HCT116 (cell line): ENCODE data around the gene M6PR. TPM values are rescaled to one million over a fixed set of nuclear protein-coding genes. Genes with fewer than 3 reads are reported as not detected.
A peak's percentile ranks its signal among the peaks of the same experiment; 100 is the strongest.

Source experiments
- ATAC-seq: fragments of 200-7000 bp; cut with Tn5 transposase; 2 replicates; pipeline ENCODE4 v1.9.1; 2020; ENCODE audit warnings: mild to moderate bottlenecking, moderate library complexity
- BruUV-seq: library from RNA; stranded (reverse); fragments of 400-500 nt; replicated peaks from 2 replicates; lab custom pipeline; 2021; lab: Mats Ljungman, UMichigan
- CTCF ChIA-PET: fragments of 300-600 bp; sonication (Branson Sonifier 250); formaldehyde crosslinking; loops from one replicate; lab custom pipeline; 2021; ENCODE audit warnings: antibody characterized with exemption; lab: Charles Lee
- POLR2A ChIA-PET: fragments of 300-600, 350-600 bp; sonication (Branson Sonifier 250); formaldehyde crosslinking; loops from one replicate; lab custom pipeline; 2021; ENCODE audit warnings: antibody characterized with exemption; lab: Charles Lee
- RAD21 ChIA-PET, 2 experiments: fragments of 300-600 bp; sonication (Branson Sonifier 250); formaldehyde crosslinking; loops; one replicate each; lab custom pipeline; 2023; ENCODE audit warnings: low total read pairs in 2 of 2; ENCODE audit not compliant: uncharacterized antibody in 2 of 2, unreplicated experiment in 2 of 2, low non-redundant PET in 1 of 2; lab: Charles Lee
- DNase-seq: peaks from one replicate; pipeline ENCODE4 v3.0.0-alpha.2; 2010; ENCODE audit warnings: low read depth, low spot score
- H2AFZ ChIP-seq: fragments of 200-600 bp; shearing (Covaris generic), sonication (generic); 2 replicates; pipeline ENCODE4 v1.6.1; 2017; ENCODE audit warnings: low read depth, mixed run types, mixed read lengths, antibody characterized with exemption, low read length; ENCODE audit not compliant: poor library complexity, severe bottlenecking
- H3K27ac ChIP-seq: 2 replicates; pipeline ENCODE4 v1.5.1; 2012; ENCODE audit warnings: low read depth, low read length
- H3K27me3 ChIP-seq: fragments of 200-600 bp; sonication (generic); 2 replicates; pipeline ENCODE4 v1.6.1; 2016; ENCODE audit warnings: mixed run types, low read length, mixed read lengths; ENCODE audit not compliant: insufficient read depth
- H3K36me3 ChIP-seq, 2 experiments: fragments of 200-500 bp in 1 of 2; fragments of 200-600 bp in 1 of 2; sonication (Bioruptor generic) in 1 of 2; sonication (generic) in 1 of 2; 2 replicates each; pipeline versions ENCODE4 v1.5.1 to v1.6.1; 2014 to 2016; ENCODE audit warnings: low read length in 2 of 2, inconsistent platforms in 1 of 2, mixed read lengths in 1 of 2, mixed run types in 1 of 2; ENCODE audit not compliant: insufficient read depth in 2 of 2, control insufficient read depth in 1 of 2
- H3K4me1 ChIP-seq, 2 experiments: fragments of 200-600 bp in 1 of 2; sonication (generic) in 1 of 2; 2 replicates each; pipeline versions ENCODE4 v1.5.1 to v1.6.1; 2012 to 2017; ENCODE audit warnings: low read length in 2 of 2, inconsistent platforms in 1 of 2, mild to moderate bottlenecking in 1 of 2, mixed read lengths in 1 of 2, mixed run types in 1 of 2, moderate library complexity in 1 of 2; ENCODE audit not compliant: insufficient read depth in 2 of 2, control insufficient read depth in 1 of 2
- H3K4me2 ChIP-seq: fragments of 200-600 bp; sonication (generic); 2 replicates; pipeline ENCODE4 v1.6.1; 2017; ENCODE audit warnings: mixed run types, low read length, mixed read lengths
- H3K4me3 ChIP-seq, 2 experiments: fragments of 200-600 bp in 1 of 2; sonication (generic) in 1 of 2; replicated peaks in 1 of 2; 2 replicates each; pipeline ENCODE4 v1.5.1; 2011 to 2016; ENCODE audit warnings: low read length in 2 of 2, control low read depth in 1 of 2, low read depth in 1 of 2, mild to moderate bottlenecking in 1 of 2, mixed read lengths in 1 of 2, mixed run types in 1 of 2
- H3K79me2 ChIP-seq: fragments of 200-600 bp; sonication (generic); 2 replicates; pipeline ENCODE4 v1.6.1; 2017; ENCODE audit warnings: mild to moderate bottlenecking, mixed run types, low read length, moderate library complexity, mixed read lengths; ENCODE audit not compliant: insufficient read depth
- H3K9ac ChIP-seq: fragments of 200-600 bp; sonication (generic); 2 replicates; pipeline ENCODE4 v1.6.1; 2016; ENCODE audit warnings: low read length, mixed read lengths
- H3K9me2 ChIP-seq: fragments of 200-600 bp; sonication (generic), shearing (Covaris generic); 2 replicates; pipeline ENCODE4 v1.6.1; 2017; ENCODE audit warnings: mixed run types, mild to moderate bottlenecking, moderate library complexity; ENCODE audit not compliant: insufficient read depth
- H3K9me3 ChIP-seq, 2 experiments: fragments of 200-500 bp in 1 of 2; fragments of 200-600 bp in 1 of 2; sonication (Bioruptor generic) in 1 of 2; sonication (generic) in 1 of 2; 2 replicates each; pipeline ENCODE4 v1.6.1; 2014 to 2017; ENCODE audit warnings: low read length in 2 of 2, mixed read lengths in 2 of 2, inconsistent platforms in 1 of 2, low read depth in 1 of 2, mild to moderate bottlenecking in 1 of 2, mixed run types in 1 of 2, moderate library complexity in 1 of 2; ENCODE audit not compliant: control insufficient read depth in 1 of 2, insufficient read depth in 1 of 2
- H4K20me1 ChIP-seq: fragments of 200-600 bp; sonication (generic), shearing (Covaris generic); 2 replicates; pipeline ENCODE4 v1.6.1; 2017; ENCODE audit warnings: mixed run types, mild to moderate bottlenecking, moderate library complexity; ENCODE audit not compliant: insufficient read depth
- CEBPB ChIP-seq: IDR thresholded peaks from 2 replicates; pipeline ENCODE4 v1.6.1; 2012; ENCODE audit warnings: low read depth
- EGR1 ChIP-seq: IDR thresholded peaks from 2 replicates; pipeline ENCODE4 v1.6.1; 2012; ENCODE audit warnings: low read depth
- ELF1 ChIP-seq: IDR thresholded peaks from 2 replicates; pipeline ENCODE4 v1.6.1; 2012; ENCODE audit warnings: low read depth, borderline replicate concordance
- POLR2A ChIP-seq: IDR thresholded peaks from 2 replicates; pipeline ENCODE4 v1.7.0; 2011; ENCODE audit warnings: borderline replicate concordance; ENCODE audit not compliant: insufficient read depth, insufficient read length; ENCODE audit errors: extremely low read depth
- RAD21 ChIP-seq: IDR thresholded peaks from 2 replicates; pipeline ENCODE4 v1.6.1; 2012; ENCODE audit warnings: low read depth, mild to moderate bottlenecking
- SRF ChIP-seq: IDR thresholded peaks from 2 replicates; pipeline ENCODE4 v1.6.1; 2012; ENCODE audit warnings: low read depth
- TCF7L2 ChIP-seq: IDR thresholded peaks from 2 replicates; pipeline ENCODE4 v1.7.0; 2011; ENCODE audit warnings: borderline replicate concordance, inconsistent platforms; ENCODE audit not compliant: insufficient read depth, insufficient read length; ENCODE audit errors: extremely low read depth
- YY1 ChIP-seq: IDR thresholded peaks from 2 replicates; pipeline ENCODE4 v1.6.1; 2011; ENCODE audit warnings: low read length, low read depth, moderate library complexity, mild to moderate bottlenecking; ENCODE audit not compliant: insufficient replicate concordance; ENCODE audit errors: extremely low read depth
- ZFX ChIP-seq: fragments of 450-650 bp; IDR thresholded peaks from 2 replicates; pipeline ENCODE4 v1.6.1; 2017
- ZNF274 ChIP-seq: fragments of 200-500 bp; sonication (Bioruptor generic); IDR thresholded peaks from 2 replicates; pipeline ENCODE4 v1.6.1; 2014; ENCODE audit warnings: mild to moderate bottlenecking, low read depth, low read length, inconsistent platforms
- intact Hi-C: fragments of 100-400 bp; cut with micrococcal nuclease; formaldehyde crosslinking; loops from 2 replicates; pipeline ENCODE4 v1.10.0; 2022
- total RNA-seq: library from RNA; stranded (reverse); gene quantifications from one replicate; pipeline ENCODE4 v1.2.1, GENCODE V29; 2021; ENCODE audit not compliant: unreplicated experiment
- TF ChIP-seq, protein P1 (sequence below), 3 experiments: fragments of 200-600 bp in 1 of 3; sonication (generic) in 1 of 3; IDR thresholded peaks in 2 of 3; conservative IDR thresholded peaks in 1 of 3; 2 replicates each; pipeline ENCODE4 v1.5.1; 2012 to 2017; ENCODE audit warnings: low read depth in 2 of 3, low read length in 2 of 3, antibody characterized with exemption in 1 of 3, borderline replicate concordance in 1 of 3, control low read depth in 1 of 3, mild to moderate bottlenecking in 1 of 3, mixed read lengths in 1 of 3, mixed run types in 1 of 3, moderate library complexity in 1 of 3; ENCODE audit not compliant: insufficient read depth in 1 of 3
- TF ChIP-seq, protein P2 (sequence below): IDR thresholded peaks from 2 replicates; pipeline ENCODE4 v1.6.1; 2011; ENCODE audit warnings: mild to moderate bottlenecking, low read length, moderate library complexity; ENCODE audit not compliant: insufficient replicate concordance; ENCODE audit errors: extremely low read depth
- TF ChIP-seq, protein P3 (sequence below): IDR thresholded peaks from 2 replicates; pipeline ENCODE4 v1.6.1; 2012; ENCODE audit warnings: low read depth

The M6PR gene
- total RNA-seq, 1 experiment from 2014 or later, result 142 TPM

GRCh38 chr12:8950702-8951478, 1.4 kb upstream of the M6PR start:
- Histone ChIP-seq H3K9me2 (no peaks in the 10 kb centered on the region), H3K79me2 (peaks cover 40% of the 10 kb centered on the region), H3K9ac (peak overlapping the region; percentile 88), H3K27ac (peak overlapping the region; percentile 83), H3K36me3 (peaks cover 4 to 9% of the 10 kb centered on the region in 2 experiments; a peak in 2 of 4 replicates), H4K20me1 (no peaks in the 10 kb centered on the region; the same call in 1 of the 2 replicates), H3K9me3 (peaks cover 3% of the 10 kb centered on the region in 2 experiments; a peak in 2 of 4 replicates), H3K4me1 (peaks cover 3 to 26% of the 10 kb centered on the region in 2 experiments; a peak in 3 of 4 replicates), H3K4me2 (peak overlapping the region; percentile 92), H3K4me3 (peak overlapping the region; percentile 70 to 93), H3K27me3 (no peaks in the 10 kb centered on the region), H2AFZ (no peak overlapping the region)
- RAD21 ChIA-PET, result no interaction called here
- intact Hi-C loops, result loop anchor here (5.0 kb wide), 1 partner anchor 96 kb away; no protein-coding TSS in a partner anchor
- ATAC-seq, result no peak
- DNase-seq, result no peak
- TF ChIP-seq YY1 (no peak), POLR2A (no peak), ZFX (no peak), SRF (no peak), ELF1 (no peak), TCF7L2 (no peak), CEBPB (no peak), RAD21 (no peak), EGR1 (no peak), ZNF274 (no peak)
- TF ChIP-seq, protein P1, sequence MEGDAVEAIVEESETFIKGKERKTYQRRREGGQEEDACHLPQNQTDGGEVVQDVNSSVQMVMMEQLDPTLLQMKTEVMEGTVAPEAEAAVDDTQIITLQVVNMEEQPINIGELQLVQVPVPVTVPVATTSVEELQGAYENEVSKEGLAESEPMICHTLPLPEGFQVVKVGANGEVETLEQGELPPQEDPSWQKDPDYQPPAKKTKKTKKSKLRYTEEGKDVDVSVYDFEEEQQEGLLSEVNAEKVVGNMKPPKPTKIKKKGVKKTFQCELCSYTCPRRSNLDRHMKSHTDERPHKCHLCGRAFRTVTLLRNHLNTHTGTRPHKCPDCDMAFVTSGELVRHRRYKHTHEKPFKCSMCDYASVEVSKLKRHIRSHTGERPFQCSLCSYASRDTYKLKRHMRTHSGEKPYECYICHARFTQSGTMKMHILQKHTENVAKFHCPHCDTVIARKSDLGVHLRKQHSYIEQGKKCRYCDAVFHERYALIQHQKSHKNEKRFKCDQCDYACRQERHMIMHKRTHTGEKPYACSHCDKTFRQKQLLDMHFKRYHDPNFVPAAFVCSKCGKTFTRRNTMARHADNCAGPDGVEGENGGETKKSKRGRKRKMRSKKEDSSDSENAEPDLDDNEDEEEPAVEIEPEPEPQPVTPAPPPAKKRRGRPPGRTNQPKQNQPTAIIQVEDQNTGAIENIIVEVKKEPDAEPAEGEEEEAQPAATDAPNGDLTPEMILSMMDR (IDR thresholded peaks at IDR 0.05 in 2 of 3, conservative IDR thresholded peaks at IDR 0.05 in 1 of 3; ENCODE audit: borderline replicate concordance in 1 of 3, insufficient read depth in 1 of 3, low read depth in 2 of 3, low read length in 2 of 3), result no peak
- TF ChIP-seq, protein P2, sequence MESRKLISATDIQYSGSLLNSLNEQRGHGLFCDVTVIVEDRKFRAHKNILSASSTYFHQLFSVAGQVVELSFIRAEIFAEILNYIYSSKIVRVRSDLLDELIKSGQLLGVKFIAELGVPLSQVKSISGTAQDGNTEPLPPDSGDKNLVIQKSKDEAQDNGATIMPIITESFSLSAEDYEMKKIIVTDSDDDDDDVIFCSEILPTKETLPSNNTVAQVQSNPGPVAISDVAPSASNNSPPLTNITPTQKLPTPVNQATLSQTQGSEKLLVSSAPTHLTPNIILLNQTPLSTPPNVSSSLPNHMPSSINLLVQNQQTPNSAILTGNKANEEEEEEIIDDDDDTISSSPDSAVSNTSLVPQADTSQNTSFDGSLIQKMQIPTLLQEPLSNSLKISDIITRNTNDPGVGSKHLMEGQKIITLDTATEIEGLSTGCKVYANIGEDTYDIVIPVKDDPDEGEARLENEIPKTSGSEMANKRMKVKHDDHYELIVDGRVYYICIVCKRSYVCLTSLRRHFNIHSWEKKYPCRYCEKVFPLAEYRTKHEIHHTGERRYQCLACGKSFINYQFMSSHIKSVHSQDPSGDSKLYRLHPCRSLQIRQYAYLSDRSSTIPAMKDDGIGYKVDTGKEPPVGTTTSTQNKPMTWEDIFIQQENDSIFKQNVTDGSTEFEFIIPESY, result no peak
- TF ChIP-seq, protein P3, sequence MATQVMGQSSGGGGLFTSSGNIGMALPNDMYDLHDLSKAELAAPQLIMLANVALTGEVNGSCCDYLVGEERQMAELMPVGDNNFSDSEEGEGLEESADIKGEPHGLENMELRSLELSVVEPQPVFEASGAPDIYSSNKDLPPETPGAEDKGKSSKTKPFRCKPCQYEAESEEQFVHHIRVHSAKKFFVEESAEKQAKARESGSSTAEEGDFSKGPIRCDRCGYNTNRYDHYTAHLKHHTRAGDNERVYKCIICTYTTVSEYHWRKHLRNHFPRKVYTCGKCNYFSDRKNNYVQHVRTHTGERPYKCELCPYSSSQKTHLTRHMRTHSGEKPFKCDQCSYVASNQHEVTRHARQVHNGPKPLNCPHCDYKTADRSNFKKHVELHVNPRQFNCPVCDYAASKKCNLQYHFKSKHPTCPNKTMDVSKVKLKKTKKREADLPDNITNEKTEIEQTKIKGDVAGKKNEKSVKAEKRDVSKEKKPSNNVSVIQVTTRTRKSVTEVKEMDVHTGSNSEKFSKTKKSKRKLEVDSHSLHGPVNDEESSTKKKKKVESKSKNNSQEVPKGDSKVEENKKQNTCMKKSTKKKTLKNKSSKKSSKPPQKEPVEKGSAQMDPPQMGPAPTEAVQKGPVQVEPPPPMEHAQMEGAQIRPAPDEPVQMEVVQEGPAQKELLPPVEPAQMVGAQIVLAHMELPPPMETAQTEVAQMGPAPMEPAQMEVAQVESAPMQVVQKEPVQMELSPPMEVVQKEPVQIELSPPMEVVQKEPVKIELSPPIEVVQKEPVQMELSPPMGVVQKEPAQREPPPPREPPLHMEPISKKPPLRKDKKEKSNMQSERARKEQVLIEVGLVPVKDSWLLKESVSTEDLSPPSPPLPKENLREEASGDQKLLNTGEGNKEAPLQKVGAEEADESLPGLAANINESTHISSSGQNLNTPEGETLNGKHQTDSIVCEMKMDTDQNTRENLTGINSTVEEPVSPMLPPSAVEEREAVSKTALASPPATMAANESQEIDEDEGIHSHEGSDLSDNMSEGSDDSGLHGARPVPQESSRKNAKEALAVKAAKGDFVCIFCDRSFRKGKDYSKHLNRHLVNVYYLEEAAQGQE, result no peak
- POLR2A ChIA-PET, result no interaction called here
- CTCF ChIA-PET, result no interaction called here
- no TSS peak for BruUV-seq
